GM19438 (cell line): ENCODE results near the gene SYNPO2L.
"Not testable (repeated sequence)": the region's sequence is repeated elsewhere in the genome, so short reads cannot be mapped to it uniquely, and the experiment has no call there.

Experiments
- ATAC-seq: cut with Tn5 transposase; IDR thresholded peaks from one replicate; pipeline ENCODE4 v1.9.1; 2021; ENCODE audit warnings: low read depth; ENCODE audit not compliant: unreplicated experiment

Gene SYNPO2L

GRCh38 chr10:73655990-73656298 is at the start of gene SYNPO2L:
SYNPO2L (minus strand) TSS chr10:73656029; CDS start chr10:73655922, 107 bp downstream.
- no peak for ATAC-seq

GRCh38 chr10:73703924-73704323 is 48.1 kb upstream of the SYNPO2L start:
- not testable (repeated sequence) for ATAC-seq

- not testable (repeated sequence) for ATAC-seq
These were observed 43.0 kb upstream of the SYNPO2L start for GRCh38 chr10:73698819-73699218.

- not testable (repeated sequence) for ATAC-seq
These were observed 41.9 kb upstream of the SYNPO2L start, which contains the start of gene AGAP5 for GRCh38 chr10:73697675-73698159. AGAP5 (minus strand) TSS chr10:73698109; CDS start chr10:73697755, 354 bp downstream.

- ATAC-seq: not testable (repeated sequence)
These were observed 39.5 kb upstream of the SYNPO2L start for GRCh38 chr10:73695302-73695701.

GRCh38 chr10:73690755-73691154 is 34.9 kb upstream of the SYNPO2L start:
- not testable (repeated sequence) for ATAC-seq

GRCh38 chr10:73689596-73689995 is 33.8 kb upstream of the SYNPO2L start:
- not testable (repeated sequence) for ATAC-seq

GRCh38 chr10:73687641-73688040 is 31.8 kb upstream of the SYNPO2L start:
- not testable (repeated sequence) for ATAC-seq

- ATAC-seq: not testable (repeated sequence)
These were observed 18.7 kb upstream of the SYNPO2L start for GRCh38 chr10:73674546-73674945.

GRCh38 chr10:73668378-73668777 is 12.5 kb upstream of the SYNPO2L start:
- ATAC-seq: not testable (repeated sequence)

GRCh38 chr10:73666153-73666809 is 10.5 kb upstream of the SYNPO2L start:
- not testable (repeated sequence) for ATAC-seq

GRCh38 chr10:73665581-73665980 is 9.8 kb upstream of the SYNPO2L start:
- not testable (repeated sequence) for ATAC-seq

GRCh38 chr10:73664156-73665040 is 8.6 kb upstream of the SYNPO2L start:
- ATAC-seq: not testable (repeated sequence)

GRCh38 chr10:73663621-73664020 is 7.8 kb upstream of the SYNPO2L start:
- not testable (repeated sequence) for ATAC-seq

- not testable (repeated sequence) for ATAC-seq
These were observed 6.9 kb upstream of the SYNPO2L start for GRCh38 chr10:73662705-73663104.

GRCh38 chr10:73655257-73655989 is 406 bp downstream of the SYNPO2L start:
- ATAC-seq: no peak

GRCh38 chr10:73653701-73654100 is 2.1 kb downstream of the SYNPO2L start:
- ATAC-seq: no peak

- ATAC-seq: no peak
These were observed 2.6 kb downstream of the SYNPO2L start for GRCh38 chr10:73653195-73653594.

GRCh38 chr10:73650537-73651331 is 5.1 kb downstream of the SYNPO2L start:
- ATAC-seq: no peak
